ENCODE measurements around the gene EZR.

GRCh38 chr6:158737710-158738615, 81.2 kb downstream of the EZR start:
- no peak for TF ChIP-seq CTCF (IDR thresholded peaks at IDR 0.05)
- no peak for TF ChIP-seq POLR2A (IDR thresholded peaks at IDR 0.05)
- no peak for TF ChIP-seq EP300 (IDR thresholded peaks at IDR 0.05)

All from tibial nerve (tissue), 4 donors.